GM10266 (cell line): ENCODE data around the gene TBC1D2B.
"Not testable (repeated sequence)": the region's sequence is repeated elsewhere in the genome, so short reads cannot be mapped to it uniquely, and the experiment has no call there.

ENCODE experiments used
- DNase-seq: peaks from one replicate; pipeline ENCODE4 v3.0.0; 2012; ENCODE audit errors: extremely low spot score
- CTCF ChIP-seq: IDR thresholded peaks from 2 replicates; pipeline ENCODE4 v1.5.1; 2012; ENCODE audit warnings: mild to moderate bottlenecking, low read depth; ENCODE audit not compliant: control insufficient read depth, insufficient read depth; ENCODE audit errors: missing control alignments

Gene TBC1D2B

GRCh38 chr15:77982127-77982490, 95.4 kb downstream of the TBC1D2B start:
- no peak for TF ChIP-seq CTCF
- DNase-seq = no peak

GRCh38 chr15:77981281-77982126, 96.0 kb downstream of the TBC1D2B start:
- no peak for DNase-seq
- no peak for TF ChIP-seq CTCF

GRCh38 chr15:77980674-77981073, 96.8 kb downstream of the TBC1D2B start:
- not testable (repeated sequence) for DNase-seq

GRCh38 chr15:77980098-77980497, 97.4 kb downstream of the TBC1D2B start:
- DNase-seq = no peak
- no peak for TF ChIP-seq CTCF

GRCh38 chr15:77979157-77979556, 98.4 kb downstream of the TBC1D2B start:
- not testable (repeated sequence) for DNase-seq

GRCh38 chr15:77978759-77979145, 98.8 kb downstream of the TBC1D2B start:
- DNase-seq = not testable (repeated sequence)

- not testable (repeated sequence) for DNase-seq
Measured at GRCh38 chr15:77977903-77978758, 99.4 kb downstream of the TBC1D2B start.

GRCh38 chr15:77976760-77977525, 100.6 kb downstream of the TBC1D2B start:
- DNase-seq = not testable (repeated sequence)

GRCh38 chr15:77976095-77976450, 101.4 kb downstream of the TBC1D2B start:
- not testable (repeated sequence) for DNase-seq

- TF ChIP-seq CTCF = no peak
- no peak for DNase-seq
Measured at GRCh38 chr15:77975332-77976094, 102.0 kb downstream of the TBC1D2B start.
